NB4 (cell line): ENCODE data around the gene TTLL12.

Experiments
- DNase-seq: peaks from one replicate; pipeline ENCODE4 v3.0.0; 2010; ENCODE audit warnings: low read depth
- H3K4me3 ChIP-seq: one replicate; pipeline ENCODE4 v1.5.1; 2011; ENCODE audit warnings: mild to moderate bottlenecking, low read depth, low read length, moderate library complexity
- CTCF ChIP-seq: IDR thresholded peaks from one replicate; pipeline ENCODE4 v1.5.1; 2012; ENCODE audit warnings: low read depth, low read length
- MYC ChIP-seq: IDR thresholded peaks from 2 replicates; pipeline ENCODE4 v1.6.1; 2011; ENCODE audit warnings: low read depth, low read length
- POLR2A ChIP-seq: IDR thresholded peaks from 2 replicates; pipeline ENCODE4 v1.6.1; 2011; ENCODE audit warnings: mild to moderate bottlenecking; ENCODE audit not compliant: insufficient read length; ENCODE audit errors: extremely low read depth
- TF ChIP-seq, protein P1 (sequence below): IDR thresholded peaks from 2 replicates; pipeline ENCODE4 v1.6.1; 2011; ENCODE audit warnings: low read depth, low read length

TTLL12 gene

GRCh38 chr22:43199541-43199940, 12.6 kb upstream of the TTLL12 start:
- H3K4me3 ChIP-seq = no peak overlapping the region
- DNase-seq = no peak
- TF ChIP-seq MYC (no peak), CTCF (no peak), POLR2A (no peak)
- TF ChIP-seq, protein P1, sequence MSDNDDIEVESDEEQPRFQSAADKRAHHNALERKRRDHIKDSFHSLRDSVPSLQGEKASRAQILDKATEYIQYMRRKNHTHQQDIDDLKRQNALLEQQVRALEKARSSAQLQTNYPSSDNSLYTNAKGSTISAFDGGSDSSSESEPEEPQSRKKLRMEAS = no peak

GRCh38 chr22:43198936-43199335, 12.0 kb upstream of the TTLL12 start:
- no peak for TF ChIP-seq CTCF
- TF ChIP-seq MYC = no peak
- no peak for TF ChIP-seq POLR2A
- TF ChIP-seq, protein P1 = no peak
- H3K4me3 ChIP-seq = no peak overlapping the region
- DNase-seq = no peak

- TF ChIP-seq MYC = no peak
- TF ChIP-seq POLR2A = no peak
These were observed 11.2 kb upstream of the TTLL12 start for GRCh38 chr22:43198126-43198525.

GRCh38 chr22:43197271-43197941, 10.5 kb upstream of the TTLL12 start:
- H3K4me3 ChIP-seq = no peak overlapping the region
- no peak for TF ChIP-seq POLR2A
- no peak for TF ChIP-seq CTCF
- no peak for TF ChIP-seq MYC
- TF ChIP-seq, protein P1 = no peak
- DNase-seq = no peak

More at GRCh38 chr22:43198126-43198525, 11.2 kb upstream of the TTLL12 start:
- no peak for DNase-seq
- H3K4me3 ChIP-seq = no peak overlapping the region

GRCh38 chr22:43191831-43192230, 4.9 kb upstream of the TTLL12 start:
- DNase-seq = no peak
- no peak overlapping the region for H3K4me3 ChIP-seq
- TF ChIP-seq CTCF (no peak), POLR2A (no peak), MYC (no peak)
- TF ChIP-seq, protein P1 = no peak

GRCh38 chr22:43188829-43189545, 2.1 kb upstream of the TTLL12 start:
- TF ChIP-seq CTCF (no peak), MYC (no peak), POLR2A (no peak)
- TF ChIP-seq, protein P1 = no peak
- no peak for DNase-seq
- no peak overlapping the region for H3K4me3 ChIP-seq
